Suppressor macrophage treated with lipopolysaccharide for 4 hours (primary cell): Measurements from ENCODE around the gene KCNQ5.
A peak's percentile ranks its signal among the peaks of the same experiment; 100 is the strongest.

ENCODE experiments used
- DNase-seq: peaks from one replicate; pipeline ENCODE4 v3.0.0-alpha.2; 2020

Gene KCNQ5

GRCh38 chr6:72689107-72689954, 67.5 kb downstream of the KCNQ5 start:
- no peak for DNase-seq

GRCh38 chr6:72691249-72691648, 69.4 kb downstream of the KCNQ5 start:
- no peak for DNase-seq

- DNase-seq, result no peak
Observed at GRCh38 chr6:72696055-72696454, 74.2 kb downstream of the KCNQ5 start.

- peak; percentile 2 for DNase-seq
Observed at GRCh38 chr6:72699159-72699558, 77.3 kb downstream of the KCNQ5 start.

GRCh38 chr6:72702421-72702820, 80.6 kb downstream of the KCNQ5 start:
- DNase-seq, result no peak

GRCh38 chr6:72703093-72703492, 81.2 kb downstream of the KCNQ5 start:
- peak; percentile 0 for DNase-seq

- no peak for DNase-seq
Observed at GRCh38 chr6:72704979-72705378, 83.1 kb downstream of the KCNQ5 start.

- DNase-seq, result no peak
Observed at GRCh38 chr6:72709431-72709830, 87.6 kb downstream of the KCNQ5 start.

GRCh38 chr6:72711731-72712130, 89.9 kb downstream of the KCNQ5 start:
- no peak for DNase-seq

- no peak for DNase-seq
Observed at GRCh38 chr6:72712910-72713309, 91.0 kb downstream of the KCNQ5 start.

GRCh38 chr6:72715119-72715518, 93.3 kb downstream of the KCNQ5 start:
- no peak for DNase-seq

GRCh38 chr6:72716916-72717315, 95.1 kb downstream of the KCNQ5 start:
- no peak for DNase-seq

- DNase-seq, result no peak
Observed at GRCh38 chr6:72720464-72720863, 98.6 kb downstream of the KCNQ5 start.

GRCh38 chr6:72721346-72721745, 99.5 kb downstream of the KCNQ5 start:
- no peak for DNase-seq

- no peak for DNase-seq
Observed at GRCh38 chr6:72724545-72724944, 102.7 kb downstream of the KCNQ5 start.

GRCh38 chr6:72728706-72729343, 107.0 kb downstream of the KCNQ5 start:
- no peak for DNase-seq

- DNase-seq, result peak; percentile 26
Observed at GRCh38 chr6:72733045-72733444, 111.2 kb downstream of the KCNQ5 start.

GRCh38 chr6:72738091-72738490, 116.2 kb downstream of the KCNQ5 start:
- DNase-seq, result no peak

GRCh38 chr6:72739368-72739779, 117.5 kb downstream of the KCNQ5 start:
- DNase-seq, result peak; percentile 6

GRCh38 chr6:72740135-72740534, 118.3 kb downstream of the KCNQ5 start:
- DNase-seq, result peak; percentile 43

- no peak for DNase-seq
Observed at GRCh38 chr6:72741083-72741482, 119.2 kb downstream of the KCNQ5 start.

GRCh38 chr6:72742001-72742673, 120.3 kb downstream of the KCNQ5 start:
- DNase-seq, result no peak

GRCh38 chr6:72746276-72746675, 124.4 kb downstream of the KCNQ5 start:
- no peak for DNase-seq

GRCh38 chr6:72748759-72749158, 126.9 kb downstream of the KCNQ5 start:
- no peak for DNase-seq
